NK-92 treated with Interleukin-12 subunit alpha and Interleukin-12 subunit beta, amount 100 ng/mL, for 24 hours (cell line): ENCODE data around the gene RAB44.

Experiments
- DNase-seq: peaks from one replicate; lab custom pipeline; 2025; lab: John Stamatoyannopoulos, UW

The RAB44 gene

GRCh38 chr6:36752886-36753506 lies 55.4 kb downstream of the RAB44 start:
- no peak for DNase-seq

GRCh38 chr6:36753671-36754405 lies 56.2 kb downstream of the RAB44 start:
- DNase-seq, result no peak

DNA sequence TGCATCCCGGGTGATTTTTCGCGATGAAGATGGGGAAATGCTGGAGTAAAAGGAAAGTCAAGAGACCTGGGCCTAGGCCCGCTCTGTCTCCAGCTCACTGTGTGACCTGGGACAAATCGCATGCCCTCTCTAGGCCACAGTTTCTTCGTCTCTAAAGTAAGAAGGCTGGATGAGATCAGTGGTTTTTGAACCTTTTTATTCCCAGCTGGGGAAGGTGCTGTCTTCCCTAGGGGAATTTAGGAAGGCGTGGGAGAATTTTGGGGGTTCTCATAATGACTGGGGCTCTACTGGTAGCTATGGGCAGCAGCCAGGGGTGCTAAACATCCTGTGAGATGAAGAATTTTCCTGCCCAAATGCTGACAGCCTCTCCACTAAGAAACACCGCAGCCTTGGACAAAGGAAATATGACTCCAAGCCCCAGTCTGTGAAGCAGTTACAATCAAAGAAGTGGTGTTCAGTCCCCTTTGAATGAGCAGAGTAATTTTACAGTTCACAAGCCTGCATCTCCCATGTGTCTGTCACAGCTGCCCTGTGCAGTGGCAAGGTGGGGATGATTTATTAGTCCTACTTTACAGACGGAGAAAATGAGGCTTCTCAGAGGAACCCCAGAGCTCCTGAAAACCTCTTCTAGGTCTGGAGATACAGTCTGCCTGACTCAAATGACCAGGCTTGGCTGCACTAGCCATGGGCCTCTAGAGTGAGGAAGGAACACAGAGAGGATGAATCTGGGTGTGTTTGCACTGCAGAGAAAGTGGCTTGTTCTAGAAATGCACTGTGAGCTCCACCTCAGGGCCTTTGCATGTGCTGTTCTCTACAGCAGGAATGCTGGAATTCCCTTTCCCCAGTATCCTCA lies 57.2 kb downstream of the RAB44 start:
- no peak for DNase-seq

DNA sequence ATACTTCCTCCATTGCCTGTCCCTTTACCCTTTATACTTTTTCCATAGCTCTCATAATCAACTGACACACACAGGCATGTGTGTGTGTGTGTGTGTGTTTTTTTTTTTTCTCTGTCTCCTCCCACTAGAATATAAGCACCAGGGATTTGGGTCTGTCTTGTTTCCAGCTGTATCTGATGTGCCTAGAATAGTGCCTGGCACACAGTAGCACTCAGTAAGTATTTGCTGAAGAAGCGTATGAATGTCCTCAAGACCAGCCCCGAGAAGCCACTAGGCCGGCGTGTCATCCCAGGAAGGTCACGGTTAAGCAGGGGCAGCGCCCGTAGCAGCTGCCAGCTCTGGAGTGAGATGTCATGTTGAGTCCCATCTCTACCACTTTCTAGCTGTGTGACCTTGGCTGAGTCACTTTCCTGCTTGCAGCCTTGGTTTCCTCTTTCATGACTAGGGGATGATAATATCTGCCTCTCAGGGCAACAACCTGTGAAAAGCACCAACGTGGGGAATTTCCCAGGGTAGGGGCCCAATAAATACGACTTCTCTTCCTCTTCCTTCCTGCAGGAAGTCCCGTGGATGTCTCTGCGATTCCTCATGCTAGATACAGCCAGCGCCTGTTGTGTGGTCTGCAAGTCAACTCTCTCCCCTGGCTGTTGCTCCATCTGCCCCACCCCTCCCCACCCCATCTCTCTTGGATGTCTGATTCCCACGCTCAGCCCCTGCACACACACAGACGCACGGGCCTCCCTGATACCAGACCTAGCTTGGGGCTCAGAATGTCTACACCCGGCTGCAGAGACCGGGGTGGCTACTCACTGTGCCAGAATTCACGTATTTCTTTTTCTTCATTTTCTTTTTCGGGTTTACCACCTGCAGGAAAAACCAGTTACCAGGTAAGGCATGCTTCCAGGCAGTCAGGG lies 58.1 kb downstream of the RAB44 start:
- DNase-seq, result peak; percentile 77

DNA sequence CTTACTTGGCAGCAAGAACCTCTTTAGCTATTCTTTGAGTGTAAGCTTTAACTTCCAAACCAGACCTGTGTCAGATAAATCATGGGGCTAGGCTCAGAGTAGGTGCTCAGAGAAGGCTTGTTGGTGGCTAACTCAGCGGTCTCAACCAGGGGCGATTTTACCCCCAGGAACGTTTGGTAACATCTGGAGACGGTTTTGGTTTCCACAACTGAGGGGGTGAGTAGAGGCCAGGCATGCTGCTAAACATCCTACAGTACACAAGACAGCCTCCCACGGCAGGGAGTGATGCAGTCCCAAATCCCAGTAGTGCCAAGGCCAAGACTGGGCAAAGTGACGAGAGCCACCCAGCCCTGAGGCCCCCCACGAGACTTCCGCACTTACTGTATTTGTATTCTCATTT lies 59.2 kb downstream of the RAB44 start:
- no peak for DNase-seq

- no peak for DNase-seq
These were observed 59.6 kb downstream of the RAB44 start for GRCh38 chr6:36757206-36757605.

- DNase-seq, result no peak
These were observed 60.4 kb downstream of the RAB44 start for GRCh38 chr6:36757943-36758508.

DNA sequence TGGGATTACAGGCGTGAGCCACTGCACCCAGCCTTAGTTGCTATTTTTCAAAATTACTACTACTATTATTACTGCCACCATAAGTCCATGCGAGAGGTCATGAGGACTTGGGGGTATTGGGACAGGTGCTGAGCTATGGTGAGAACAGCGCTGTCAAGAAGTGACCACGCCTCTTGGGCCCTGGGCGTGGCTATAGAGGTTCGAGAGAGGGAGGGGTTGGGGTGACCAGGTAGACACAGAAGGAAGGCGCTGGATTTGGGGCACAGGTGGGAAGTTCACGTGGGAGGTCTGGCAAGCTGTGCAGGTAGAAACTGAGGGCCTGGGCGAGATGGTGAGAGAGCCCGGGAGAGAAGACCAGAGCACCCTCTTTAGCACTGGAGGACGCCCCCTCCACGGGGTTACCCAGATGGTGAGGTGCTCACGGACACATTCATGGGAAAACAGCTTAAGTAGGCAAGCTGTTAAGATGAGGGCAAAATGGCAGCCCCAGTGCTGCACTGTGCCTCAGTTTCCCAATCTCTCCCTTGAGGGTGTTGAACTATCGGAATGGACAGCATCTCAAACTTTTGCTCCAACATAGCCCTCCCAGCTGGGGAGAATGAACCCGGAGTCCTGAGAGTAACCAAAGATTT lies 61.0 kb downstream of the RAB44 start:
- no peak for DNase-seq

DNA sequence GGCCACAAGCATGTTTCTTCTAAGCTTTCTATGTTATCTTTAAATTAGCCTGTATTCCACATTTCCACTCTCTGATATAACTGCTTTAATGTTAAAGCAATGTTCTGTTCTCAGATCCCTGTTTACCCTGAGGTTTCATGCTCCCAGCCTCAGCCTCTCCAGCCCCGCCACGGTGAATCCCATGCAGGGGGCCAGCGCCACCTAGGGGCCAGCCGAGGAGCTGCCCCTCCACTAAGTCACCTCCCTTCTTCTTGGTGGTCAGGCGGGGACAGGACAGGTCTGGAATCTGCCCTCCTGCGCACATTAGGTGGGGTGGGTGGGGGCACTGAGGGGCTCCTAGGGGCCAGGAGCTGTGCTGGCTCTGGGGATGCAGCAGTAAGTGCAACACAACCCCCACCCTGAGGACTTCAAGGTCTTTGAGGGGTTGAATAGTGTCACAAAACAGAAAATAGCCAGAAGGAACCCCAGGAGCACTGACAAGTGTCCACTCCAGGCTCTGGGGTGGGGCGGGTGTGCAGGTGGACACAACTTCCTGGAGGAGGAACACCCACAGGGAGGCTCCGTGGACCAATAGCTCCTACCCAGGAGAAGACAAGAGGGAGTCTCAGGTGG lies 61.6 kb downstream of the RAB44 start:
- peak; percentile 71 for DNase-seq

DNA sequence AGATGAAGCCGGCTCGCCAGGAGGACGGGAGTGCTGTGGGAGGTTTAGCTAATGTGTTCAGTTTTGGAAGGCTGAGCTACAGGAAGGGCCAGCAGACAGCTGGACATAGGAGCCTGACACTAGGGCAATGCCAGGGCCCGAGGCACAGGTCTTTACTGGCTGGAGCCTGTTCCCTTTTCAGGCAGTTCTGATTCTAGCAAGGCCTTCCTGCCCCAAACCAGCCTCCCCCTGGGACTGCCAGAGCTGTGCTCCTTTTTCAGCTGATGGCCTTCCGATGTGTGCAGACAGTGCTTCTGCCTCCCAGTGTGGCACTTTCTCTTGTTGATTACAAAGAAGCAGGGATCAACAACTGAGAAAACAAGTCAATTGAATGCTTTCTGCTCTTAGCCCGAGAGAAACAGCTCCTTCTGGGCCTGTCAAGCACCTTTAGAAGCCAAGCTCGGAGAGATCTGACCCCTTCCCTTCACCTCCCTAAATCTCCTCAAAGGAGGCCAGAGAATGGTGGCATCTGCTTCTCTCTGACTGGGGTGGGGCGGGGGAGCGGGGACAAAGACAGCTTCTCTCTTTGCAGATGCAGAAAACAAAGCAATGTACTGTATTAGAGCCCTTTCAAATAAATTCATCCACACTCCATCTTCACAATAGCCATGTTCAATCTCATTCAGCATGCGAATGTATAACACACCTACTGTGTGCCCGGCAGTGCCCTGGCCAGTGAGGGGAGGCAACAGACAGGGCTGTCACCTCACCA lies 63.2 kb downstream of the RAB44 start:
- DNase-seq, result no peak

- no peak for DNase-seq
These were observed 64.5 kb downstream of the RAB44 start for GRCh38 chr6:36762123-36762522.

DNA sequence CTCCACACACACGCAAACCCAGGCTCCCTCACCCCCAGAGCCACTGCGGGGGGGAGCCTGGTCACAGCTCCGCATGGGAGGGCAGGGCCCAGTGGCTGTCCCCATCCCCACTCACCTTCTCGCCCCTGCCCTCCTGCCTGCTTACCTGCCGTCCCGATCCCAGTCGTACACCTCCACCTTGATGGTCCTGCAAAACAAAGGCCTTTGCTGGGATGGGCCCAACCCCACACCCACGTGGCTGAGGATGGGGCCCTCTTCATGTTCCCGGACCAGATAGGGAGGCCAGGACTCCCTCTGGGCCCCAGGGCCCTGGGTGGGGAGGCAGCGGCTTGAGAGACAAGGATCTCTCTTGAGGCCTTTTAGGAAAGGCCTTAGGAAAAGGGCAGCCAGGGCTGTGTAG lies 67.6 kb downstream of the RAB44 start:
- DNase-seq, result no peak

- DNase-seq, result peak; percentile 55
These were observed 68.2 kb downstream of the RAB44 start for GRCh38 chr6:36765594-36766398.

GRCh38 chr6:36766399-36766945 lies 68.8 kb downstream of the RAB44 start:
- no peak for DNase-seq

GRCh38 chr6:36769183-36769675 lies 71.6 kb downstream of the RAB44 start:
- no peak for DNase-seq

DNA sequence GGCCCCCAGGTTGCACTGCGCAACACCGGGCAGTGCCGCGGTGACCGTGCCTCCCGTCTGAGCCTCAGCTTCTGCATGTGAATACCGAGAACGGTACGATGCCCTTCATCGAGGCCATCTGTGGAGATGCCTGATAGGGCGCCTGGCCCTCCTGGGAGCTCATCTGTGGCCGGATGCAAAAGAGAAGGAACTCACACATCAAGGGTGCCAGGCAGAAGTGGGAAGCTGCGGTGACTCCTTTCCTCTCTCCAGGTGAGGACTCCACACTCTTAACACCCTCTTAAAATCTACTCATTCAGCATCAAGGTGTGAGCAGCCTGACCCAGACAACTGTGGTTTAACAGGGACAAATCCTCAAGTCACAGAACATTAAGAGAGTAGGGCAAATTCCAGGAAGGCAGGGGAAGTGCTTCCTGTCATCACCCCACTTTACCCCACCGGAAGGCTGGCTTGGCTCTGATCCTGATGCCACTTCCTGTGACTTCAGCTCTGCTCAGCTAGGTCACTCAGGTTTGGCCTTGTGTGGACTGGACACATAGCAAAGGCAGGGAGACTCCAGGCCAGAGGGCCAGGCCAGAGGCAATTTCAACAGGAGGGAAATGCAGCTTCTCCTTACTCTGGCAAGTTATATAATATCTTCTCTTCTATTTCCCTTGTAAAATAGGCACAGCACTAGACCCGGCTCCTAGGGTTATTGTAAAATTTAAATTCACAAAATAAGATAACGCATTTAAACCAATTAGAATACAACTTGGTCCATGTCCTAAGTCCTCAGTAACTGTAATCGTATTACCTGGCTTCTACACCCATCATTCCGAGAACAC lies 72.3 kb downstream of the RAB44 start:
- DNase-seq, result no peak

DNA sequence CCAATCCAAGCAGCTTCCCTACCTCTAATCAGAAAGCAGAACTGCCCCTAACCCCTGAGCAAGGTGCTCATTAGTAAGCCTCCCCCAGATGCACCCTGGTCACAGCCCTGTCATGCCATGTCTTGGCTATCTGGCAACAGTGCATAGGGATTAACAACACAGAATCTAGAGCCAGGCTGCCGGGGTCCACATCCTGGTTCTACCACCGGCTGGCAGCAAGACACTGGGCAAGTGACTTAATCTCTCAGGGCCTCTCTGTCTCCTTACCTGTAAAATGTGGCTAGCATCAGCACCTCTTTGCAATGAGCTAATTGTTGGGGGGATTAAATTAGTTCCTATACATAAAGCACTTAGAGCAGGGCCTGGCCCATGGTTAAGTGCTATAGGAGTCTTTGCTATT lies 73.5 kb downstream of the RAB44 start:
- DNase-seq, result no peak

DNA sequence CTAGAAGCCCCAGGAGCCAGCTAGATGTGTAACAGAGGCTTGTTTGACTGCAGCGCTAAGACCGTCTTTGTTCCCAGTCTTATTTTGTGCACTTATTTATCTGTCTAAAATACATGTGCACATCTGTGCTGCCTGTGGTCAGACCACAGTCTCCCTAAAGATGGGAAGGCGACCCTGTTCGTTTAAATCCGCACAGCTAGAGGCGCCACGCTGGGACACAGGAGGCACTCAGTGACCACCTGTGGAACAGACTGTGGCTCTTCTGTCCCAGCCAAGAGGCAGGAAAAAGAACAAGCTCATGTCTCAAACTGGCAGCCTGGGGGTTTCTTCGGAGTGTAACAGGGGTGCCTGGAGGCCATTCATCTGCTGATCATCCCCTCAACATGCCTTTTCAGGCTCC lies 74.8 kb downstream of the RAB44 start:
- DNase-seq, result no peak
